Measurements from ENCODE around the gene INSR.

GRCh38 chr19:7168941-7169340, 125.3 kb downstream of the INSR start:
- TF ChIP-seq EZH2 (IDR thresholded peaks at IDR 0.05; ENCODE audit: insufficient read depth, poor library complexity, severe bottlenecking): no peak
- no peak for TF ChIP-seq EZH2phosphoT487 (IDR thresholded peaks at IDR 0.05; ENCODE audit: insufficient read depth, low read depth)
